Measurements from ENCODE around the gene ATP7B.

DNA sequence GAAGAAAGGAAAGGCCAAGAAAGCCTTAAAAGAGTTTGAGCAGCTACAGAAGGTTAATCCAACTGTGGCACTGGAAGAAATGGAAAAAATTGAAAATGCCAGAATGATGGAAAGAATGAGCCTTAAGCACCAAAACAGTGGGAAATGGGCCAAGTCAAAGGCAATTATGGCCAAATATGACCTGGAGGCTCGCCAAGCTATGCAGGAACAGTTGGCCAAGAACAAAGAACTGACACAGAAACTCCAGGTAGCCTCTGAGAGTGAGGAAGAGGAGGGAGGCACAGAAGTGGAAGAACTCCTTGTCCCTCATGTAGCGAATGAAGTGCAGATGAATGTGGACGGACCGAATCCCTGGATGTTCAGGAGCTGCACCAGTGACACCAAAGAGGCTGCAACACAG lies 18.3 kb upstream of the ATP7B start:
- TF ChIP-seq CTCF (IDR thresholded peaks at IDR 0.05; ENCODE audit: extremely low read depth in 1 of 2, insufficient read depth in 1 of 2, low read depth in 1 of 2, low read length in 2 of 2) = no peak
- no peak for TF ChIP-seq POLR2AphosphoS5 (IDR thresholded peaks at IDR 0.05; ENCODE audit: insufficient read depth, low read depth, low read length)
- no peak for TF ChIP-seq POLR2A (IDR thresholded peaks at IDR 0.05; ENCODE audit: low read depth, low read length)
- no peak for TF ChIP-seq FOS (IDR thresholded peaks at IDR 0.05; ENCODE audit: borderline replicate concordance, insufficient read depth, low read length)
